ENCODE results near the gene NR4A1.
A peak's percentile ranks its signal among the peaks of the same experiment; 100 is the strongest.

The NR4A1 gene

GRCh38 chr12:52032804-52033445 is 18.3 kb upstream of the NR4A1 start (continued):
- no peak for TF ChIP-seq ZNF223 (tag by site-specific recombination; IDR thresholded peaks at IDR 0.05)
- TF ChIP-seq ZNF26 (tag by site-specific recombination; IDR thresholded peaks at IDR 0.05) = no peak
- TF ChIP-seq CTCF (tag by site-specific recombination; IDR thresholded peaks at IDR 0.05) = no peak
- no peak for TF ChIP-seq ZNF585B (tag by site-specific recombination; IDR thresholded peaks at IDR 0.05)
- TF ChIP-seq SALL2 (tag by site-specific recombination; IDR thresholded peaks at IDR 0.05; ENCODE audit: borderline replicate concordance) = no peak
- TF ChIP-seq PRDM10 (tag by site-specific recombination; IDR thresholded peaks at IDR 0.05) = 0 out of 2 replicates have a peak, but pooled peaks have one; percentile 19
- TF ChIP-seq PRDM1 (tag by site-specific recombination; IDR thresholded peaks at IDR 0.05) = no peak
- no peak for TF ChIP-seq ZNF19 (tag by site-specific recombination; IDR thresholded peaks at IDR 0.05; ENCODE audit: low read depth)
- peak; percentile 42 for TF ChIP-seq SP7 (tag by site-specific recombination; IDR thresholded peaks at IDR 0.05)
- 0 out of 2 replicates have a peak, but pooled peaks have one; percentile 10 for TF ChIP-seq BCL11A (tag by site-specific recombination; IDR thresholded peaks at IDR 0.05; ENCODE audit: low read depth)
- no peak for TF ChIP-seq ZNF510 (tag by site-specific recombination; IDR thresholded peaks at IDR 0.05; ENCODE audit: insufficient replicate concordance)
- TF ChIP-seq ZNF777 (tag by site-specific recombination; IDR thresholded peaks at IDR 0.05; ENCODE audit: borderline replicate concordance) = no peak
- peak; percentile 58; the same call in 1 of the 2 replicates for TF ChIP-seq ZEB2 (tag by site-specific recombination; IDR thresholded peaks at IDR 0.05)
- TF ChIP-seq ZNF621 (tag by site-specific recombination; IDR thresholded peaks at IDR 0.05) = no peak
- TF ChIP-seq PRDM2 (tag by site-specific recombination; IDR thresholded peaks at IDR 0.05; ENCODE audit: borderline replicate concordance) = no peak
- no peak for TF ChIP-seq ZNF513 (tag by site-specific recombination; IDR thresholded peaks at IDR 0.05)
- no peak for TF ChIP-seq ZNF626 (tag by site-specific recombination; IDR thresholded peaks at IDR 0.05)
- TF ChIP-seq ZNF704 (tag by site-specific recombination; IDR thresholded peaks at IDR 0.05) = no peak
- no peak for TF ChIP-seq ZNF596 (tag by site-specific recombination; IDR thresholded peaks at IDR 0.05)
- TF ChIP-seq ZBTB6 (tag by site-specific recombination; IDR thresholded peaks at IDR 0.05) = no peak
- no peak for TF ChIP-seq ZFP41 (tag by site-specific recombination; IDR thresholded peaks at IDR 0.05; ENCODE audit: borderline replicate concordance)
- no peak for TF ChIP-seq ZNF677 (tag by site-specific recombination; IDR thresholded peaks at IDR 0.05)
